Measurements from ENCODE around the gene PIK3R3. TPM values are rescaled to one million over a fixed set of nuclear protein-coding genes. Genes with fewer than 3 reads are reported as not detected.

The PIK3R3 gene
- total RNA-seq, 1 donor from 2014 or later = 38.1 TPM

DNA sequence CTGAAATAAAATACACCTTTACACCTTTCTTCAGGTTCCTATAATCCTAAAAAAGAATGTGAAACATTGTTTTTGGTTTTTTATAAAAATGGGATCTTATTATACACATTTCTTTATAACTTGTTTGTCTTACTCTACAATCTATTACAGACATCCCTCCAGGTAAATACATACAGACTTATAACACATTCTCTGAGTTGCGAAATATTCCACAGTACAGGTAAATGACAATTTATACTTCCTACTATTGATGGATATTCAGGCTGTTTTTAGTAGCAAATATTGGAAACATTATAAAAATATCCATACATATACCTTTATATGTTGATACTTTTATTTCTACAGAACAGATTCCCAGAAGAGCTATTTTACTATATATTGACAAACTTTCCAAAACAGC, 20.3 kb downstream of the PIK3R3 start:
- Mint-ChIP-seq H3K27ac (ENCODE audit: unreplicated experiment) (no peak overlapping the region), H3K4me3 (ENCODE audit: unreplicated experiment) (no peak overlapping the region), H3K9me3 (ENCODE audit: unreplicated experiment) (no peaks in the 10 kb centered on the region), H3K4me1 (ENCODE audit: unreplicated experiment) (no peaks in the 10 kb centered on the region), H3K36me3 (ENCODE audit: low read depth, unreplicated experiment) (no peaks in the 10 kb centered on the region), H3K27me3 (ENCODE audit: unreplicated experiment) (no peaks in the 10 kb centered on the region)
- DNase-seq (ENCODE audit: low spot score) = no peak
- TF ChIP-seq, protein P1, sequence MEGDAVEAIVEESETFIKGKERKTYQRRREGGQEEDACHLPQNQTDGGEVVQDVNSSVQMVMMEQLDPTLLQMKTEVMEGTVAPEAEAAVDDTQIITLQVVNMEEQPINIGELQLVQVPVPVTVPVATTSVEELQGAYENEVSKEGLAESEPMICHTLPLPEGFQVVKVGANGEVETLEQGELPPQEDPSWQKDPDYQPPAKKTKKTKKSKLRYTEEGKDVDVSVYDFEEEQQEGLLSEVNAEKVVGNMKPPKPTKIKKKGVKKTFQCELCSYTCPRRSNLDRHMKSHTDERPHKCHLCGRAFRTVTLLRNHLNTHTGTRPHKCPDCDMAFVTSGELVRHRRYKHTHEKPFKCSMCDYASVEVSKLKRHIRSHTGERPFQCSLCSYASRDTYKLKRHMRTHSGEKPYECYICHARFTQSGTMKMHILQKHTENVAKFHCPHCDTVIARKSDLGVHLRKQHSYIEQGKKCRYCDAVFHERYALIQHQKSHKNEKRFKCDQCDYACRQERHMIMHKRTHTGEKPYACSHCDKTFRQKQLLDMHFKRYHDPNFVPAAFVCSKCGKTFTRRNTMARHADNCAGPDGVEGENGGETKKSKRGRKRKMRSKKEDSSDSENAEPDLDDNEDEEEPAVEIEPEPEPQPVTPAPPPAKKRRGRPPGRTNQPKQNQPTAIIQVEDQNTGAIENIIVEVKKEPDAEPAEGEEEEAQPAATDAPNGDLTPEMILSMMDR (IDR thresholded peaks at IDR 0.05; ENCODE audit: unreplicated experiment) = no peak

DNA sequence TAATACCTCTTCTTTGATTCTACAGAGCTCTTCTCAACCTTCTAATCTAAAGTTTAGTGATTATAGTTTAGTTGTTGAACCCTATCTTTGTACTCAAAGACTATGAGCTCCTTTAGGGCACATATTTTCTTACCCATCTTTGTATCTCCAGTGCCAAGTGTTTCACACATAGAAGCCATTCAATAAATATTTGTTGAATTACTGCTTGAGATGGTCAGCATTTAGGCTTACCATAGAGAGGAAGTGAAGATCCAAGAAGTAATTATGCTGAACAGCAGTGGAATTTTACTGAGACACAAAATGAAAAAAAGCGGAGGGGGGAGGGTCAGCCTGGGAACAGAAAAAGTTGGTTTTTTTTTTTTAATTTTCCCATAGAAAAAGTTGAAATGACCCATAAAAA, 21.9 kb downstream of the PIK3R3 start:
- TF ChIP-seq, protein P1 (IDR thresholded peaks at IDR 0.05; ENCODE audit: unreplicated experiment) = no peak
- no peaks in the 10 kb centered on the region for H3K9me3 Mint-ChIP-seq (ENCODE audit: unreplicated experiment)
- H3K4me1 Mint-ChIP-seq (ENCODE audit: unreplicated experiment) = no peaks in the 10 kb centered on the region
- no peaks in the 10 kb centered on the region for H3K27me3 Mint-ChIP-seq (ENCODE audit: unreplicated experiment)
- DNase-seq (ENCODE audit: low spot score) = no peak
- H3K36me3 Mint-ChIP-seq (ENCODE audit: low read depth, unreplicated experiment) = no peaks in the 10 kb centered on the region
- no peak overlapping the region for H3K4me3 Mint-ChIP-seq (ENCODE audit: unreplicated experiment)
- no peak overlapping the region for H3K27ac Mint-ChIP-seq (ENCODE audit: unreplicated experiment)

DNA sequence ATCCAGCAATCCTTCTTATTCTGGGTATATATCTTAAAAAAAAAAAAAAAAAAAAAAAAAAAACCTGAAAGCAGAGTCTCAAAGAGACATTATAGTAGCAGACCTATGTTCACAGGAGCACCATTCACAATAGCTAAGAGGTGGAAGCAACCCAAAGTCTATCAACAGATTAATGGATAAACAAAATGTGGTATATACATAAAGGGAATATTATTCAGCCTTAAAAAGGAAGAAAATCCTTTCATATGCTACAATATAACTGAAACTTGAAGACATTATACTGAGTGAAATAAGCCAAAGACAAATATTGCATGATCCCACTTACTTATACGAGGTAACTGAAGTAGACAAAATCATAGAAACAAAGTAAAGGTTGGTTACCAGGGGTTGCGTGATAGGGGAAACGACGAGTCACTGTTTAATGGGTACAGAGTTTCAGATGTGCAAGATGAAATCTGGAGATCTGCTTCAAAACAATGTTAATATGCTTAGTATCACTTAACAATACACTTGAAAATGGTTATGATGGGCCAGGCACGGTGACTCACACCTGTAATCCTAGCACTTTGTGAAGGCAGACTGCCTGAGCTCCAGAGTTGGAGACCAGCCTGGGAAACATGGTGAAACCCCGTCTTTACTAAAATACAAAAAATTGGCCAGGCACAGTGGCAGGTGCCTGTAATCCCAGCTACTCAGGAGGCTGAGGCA, 29.5 kb downstream of the PIK3R3 start:
- Mint-ChIP-seq H3K9me3 (ENCODE audit: unreplicated experiment) (no peaks in the 10 kb centered on the region), H3K4me1 (ENCODE audit: unreplicated experiment) (no peaks in the 10 kb centered on the region), H3K27me3 (ENCODE audit: unreplicated experiment) (peaks cover 1% of the 10 kb centered on the region), H3K4me3 (ENCODE audit: unreplicated experiment) (no peak overlapping the region), H3K27ac (ENCODE audit: unreplicated experiment) (no peak overlapping the region), H3K36me3 (ENCODE audit: low read depth, unreplicated experiment) (peaks cover 18% of the 10 kb centered on the region)
- TF ChIP-seq, protein P1 (IDR thresholded peaks at IDR 0.05; ENCODE audit: unreplicated experiment) = no peak
- no peak for DNase-seq (ENCODE audit: low spot score)

DNA sequence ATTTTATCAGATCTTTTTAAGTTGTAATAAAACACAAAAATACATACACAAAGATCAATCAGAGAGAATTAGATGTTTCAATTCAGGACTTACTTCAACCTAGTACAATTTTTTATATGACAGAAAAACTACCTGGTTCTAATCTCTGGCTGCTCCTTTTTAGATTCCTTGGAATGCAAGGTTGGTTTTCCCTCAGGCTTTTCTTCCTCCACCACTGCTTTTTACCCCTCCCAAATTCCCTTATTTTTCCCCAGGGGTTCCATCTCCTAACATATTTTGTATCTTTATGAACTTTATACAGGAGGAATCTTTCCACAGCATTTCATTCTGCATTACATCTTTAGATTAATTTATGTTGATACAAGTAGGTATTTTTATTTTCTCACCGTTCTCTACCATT, 33.2 kb downstream of the PIK3R3 start:
- Mint-ChIP-seq H3K4me1 (ENCODE audit: unreplicated experiment) (peaks cover 6% of the 10 kb centered on the region), H3K27me3 (ENCODE audit: unreplicated experiment) (peaks cover 1% of the 10 kb centered on the region), H3K4me3 (ENCODE audit: unreplicated experiment) (no peak overlapping the region), H3K9me3 (ENCODE audit: unreplicated experiment) (no peaks in the 10 kb centered on the region), H3K36me3 (ENCODE audit: low read depth, unreplicated experiment) (peaks cover 18% of the 10 kb centered on the region), H3K27ac (ENCODE audit: unreplicated experiment) (no peak overlapping the region)
- TF ChIP-seq, protein P1 (IDR thresholded peaks at IDR 0.05; ENCODE audit: unreplicated experiment) = no peak
- no peak for DNase-seq (ENCODE audit: low spot score)

DNA sequence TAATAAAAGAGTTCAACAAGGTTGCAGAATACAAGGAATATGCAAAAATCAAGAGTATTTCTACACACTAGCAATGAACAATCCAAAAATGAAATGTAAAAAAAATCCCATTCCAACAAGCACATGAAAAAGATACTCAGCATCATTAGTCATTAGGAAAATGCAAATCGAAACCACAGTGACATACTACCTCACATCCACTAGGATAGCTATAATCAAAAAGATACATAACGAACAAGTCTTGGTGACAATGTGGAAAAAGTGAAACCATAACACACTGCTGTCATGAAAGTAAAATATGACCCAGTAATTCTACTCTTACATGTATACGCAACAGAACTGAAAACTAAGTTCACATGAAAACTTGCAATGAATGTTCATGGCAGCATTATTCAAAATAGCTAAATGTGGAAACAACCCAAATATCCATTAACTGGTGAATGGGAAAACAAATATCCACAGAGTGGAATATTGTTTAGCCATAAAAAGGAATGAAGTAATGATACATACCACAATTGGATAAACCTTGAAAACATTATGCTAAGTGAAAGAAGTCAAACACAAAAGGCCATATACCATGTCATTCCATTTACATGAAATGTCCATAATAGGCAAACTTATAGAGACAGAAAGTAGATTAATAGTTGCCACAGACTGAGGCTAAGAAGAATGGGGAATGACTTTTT, 34.3 kb downstream of the PIK3R3 start:
- peaks cover 18% of the 10 kb centered on the region for H3K36me3 Mint-ChIP-seq (ENCODE audit: low read depth, unreplicated experiment)
- DNase-seq (ENCODE audit: low spot score) = no peak
- peaks cover 6% of the 10 kb centered on the region for H3K4me1 Mint-ChIP-seq (ENCODE audit: unreplicated experiment)
- peaks cover 1% of the 10 kb centered on the region for H3K27me3 Mint-ChIP-seq (ENCODE audit: unreplicated experiment)
- H3K27ac Mint-ChIP-seq (ENCODE audit: unreplicated experiment) = no peak overlapping the region
- TF ChIP-seq, protein P1 (IDR thresholded peaks at IDR 0.05; ENCODE audit: unreplicated experiment) = no peak
- no peaks in the 10 kb centered on the region for H3K9me3 Mint-ChIP-seq (ENCODE audit: unreplicated experiment)
- no peak overlapping the region for H3K4me3 Mint-ChIP-seq (ENCODE audit: unreplicated experiment)

All from endothelial cell (in vitro differentiated cells).